ENCODE results near the gene KRT10.
"Not testable (repeated sequence)": the region's sequence is repeated elsewhere in the genome, so short reads cannot be mapped to it uniquely, and the experiment has no call there.

The KRT10 gene

DNA sequence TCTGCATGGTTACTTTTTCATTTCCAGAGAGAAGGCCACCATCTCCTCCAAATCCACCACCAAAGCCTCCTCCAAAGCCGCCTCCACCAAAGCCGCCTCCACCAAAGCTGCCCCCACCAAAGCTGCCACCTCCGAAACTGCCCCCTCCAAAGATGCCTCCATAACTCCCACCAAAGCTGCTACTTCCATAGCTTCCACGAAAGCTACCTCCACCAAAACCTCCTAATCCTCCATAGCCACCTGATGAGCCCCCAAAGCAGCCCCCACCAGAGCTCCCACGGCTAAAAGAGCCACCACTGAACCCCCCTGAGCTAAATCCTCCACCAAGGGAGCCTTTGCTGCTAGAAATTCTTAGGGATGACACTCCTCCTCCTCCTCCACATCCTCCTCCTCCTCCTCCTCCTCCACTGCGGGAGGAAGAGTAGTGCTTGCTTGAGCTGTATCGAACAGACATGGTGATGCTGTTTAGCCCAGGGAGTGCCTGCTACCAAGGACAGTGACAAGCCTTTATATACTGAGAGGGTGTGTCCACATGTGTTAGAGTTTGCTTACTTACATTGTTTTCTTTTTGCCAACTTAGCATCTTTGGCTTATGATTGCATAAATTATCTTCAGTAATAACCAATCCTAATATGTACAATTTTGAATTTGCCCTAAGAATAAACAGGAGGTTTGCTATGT, at the start of gene KRT10:
Gene KRT10, minus strand, starts transcription at position 483 of the 681 bp plus-strand sequence. Its CDS starts 29 bp downstream, at position 454.
- Histone ChIP-seq H3K9ac (ENCODE audit: low read depth, low read length) (no peak within 1 kb of the TSS), H3K9me3 (ENCODE audit: control insufficient read depth, insufficient read depth, low read length) (no peaks in the 10 kb centered on the region), H3K27ac (ENCODE audit: low read depth, low read length) (no peak within 1 kb of the TSS)

DNA sequence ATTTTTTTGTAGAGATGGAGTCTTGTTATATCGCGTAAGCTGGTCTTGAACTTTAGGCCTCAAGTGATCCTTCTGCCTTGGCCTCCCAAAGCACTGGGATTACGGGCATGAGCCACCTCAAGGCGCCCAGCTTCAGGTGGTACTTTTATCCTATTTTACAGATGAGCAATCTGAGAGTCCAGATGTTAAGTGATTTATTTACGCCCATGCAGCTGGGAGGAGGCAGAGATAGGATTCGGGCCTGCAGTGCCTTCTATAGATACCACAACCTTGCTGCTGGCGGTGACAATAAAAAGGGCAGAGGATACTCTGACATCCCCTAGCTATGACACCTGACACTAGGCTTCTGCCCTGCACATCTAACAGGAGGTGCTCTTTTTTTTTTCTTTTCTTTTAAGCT, 48.9 kb upstream of the KRT10 start:
- no peaks in the 10 kb centered on the region for H3K36me3 ChIP-seq (ENCODE audit: control insufficient read depth, insufficient read depth, low read length)
- H3K9ac ChIP-seq (ENCODE audit: low read depth, low read length): no peak overlapping the region
- H3K4me3 ChIP-seq (ENCODE audit: low read depth, low read length): no peak overlapping the region
- H3K4me1 ChIP-seq (ENCODE audit: control insufficient read depth, insufficient read depth, low read length): peaks cover 21% of the 10 kb centered on the region
- H3K27ac ChIP-seq (ENCODE audit: low read depth, low read length): no peak overlapping the region
- no peaks in the 10 kb centered on the region for H3K27me3 ChIP-seq (ENCODE audit: control insufficient read depth, insufficient read depth, low read length)
- no peaks in the 10 kb centered on the region for H3K9me3 ChIP-seq (ENCODE audit: control insufficient read depth, insufficient read depth, low read length)

More for the DNA sequence above, at the start of gene KRT10:
- peaks cover 12% of the 10 kb centered on the region for H3K4me1 ChIP-seq (ENCODE audit: control insufficient read depth, insufficient read depth, low read length)
- no peak within 1 kb of the TSS for H3K4me3 ChIP-seq (ENCODE audit: low read depth, low read length)
- H3K36me3 ChIP-seq (ENCODE audit: control insufficient read depth, insufficient read depth, low read length): peaks cover 5% of the 10 kb centered on the region
- peaks cover 5% of the 10 kb centered on the region; the same call in 1 of the 2 replicates for H3K27me3 ChIP-seq (ENCODE audit: control insufficient read depth, insufficient read depth, low read length)

DNA sequence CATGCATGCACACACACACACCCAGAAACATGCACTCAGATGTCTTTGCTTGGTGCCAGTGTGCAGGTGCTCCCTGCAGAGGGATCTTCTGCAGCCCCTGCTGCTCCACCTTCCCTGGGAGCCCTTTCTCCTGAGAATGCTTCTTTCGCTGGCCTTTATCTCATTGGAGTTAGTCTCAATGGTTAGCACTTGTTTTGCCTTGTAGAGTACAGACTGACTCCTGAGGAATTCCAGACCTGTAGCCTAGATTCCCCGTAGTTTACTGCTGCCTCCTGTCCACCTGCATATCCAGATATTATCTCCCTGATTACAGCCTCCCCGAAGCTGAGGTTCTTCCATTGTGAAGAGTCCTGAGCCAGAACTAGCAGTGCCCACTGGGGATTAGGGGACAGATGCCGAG, 47.7 kb upstream of the KRT10 start:
- Histone ChIP-seq H3K4me3 (ENCODE audit: low read depth, low read length) (no peak overlapping the region), H3K9me3 (ENCODE audit: control insufficient read depth, insufficient read depth, low read length) (no peaks in the 10 kb centered on the region), H3K27me3 (ENCODE audit: control insufficient read depth, insufficient read depth, low read length) (no peaks in the 10 kb centered on the region), H3K27ac (ENCODE audit: low read depth, low read length) (no peak overlapping the region), H3K9ac (ENCODE audit: low read depth, low read length) (no peak overlapping the region), H3K4me1 (ENCODE audit: control insufficient read depth, insufficient read depth, low read length) (peaks cover 21% of the 10 kb centered on the region), H3K36me3 (ENCODE audit: control insufficient read depth, insufficient read depth, low read length) (no peaks in the 10 kb centered on the region)

DNA sequence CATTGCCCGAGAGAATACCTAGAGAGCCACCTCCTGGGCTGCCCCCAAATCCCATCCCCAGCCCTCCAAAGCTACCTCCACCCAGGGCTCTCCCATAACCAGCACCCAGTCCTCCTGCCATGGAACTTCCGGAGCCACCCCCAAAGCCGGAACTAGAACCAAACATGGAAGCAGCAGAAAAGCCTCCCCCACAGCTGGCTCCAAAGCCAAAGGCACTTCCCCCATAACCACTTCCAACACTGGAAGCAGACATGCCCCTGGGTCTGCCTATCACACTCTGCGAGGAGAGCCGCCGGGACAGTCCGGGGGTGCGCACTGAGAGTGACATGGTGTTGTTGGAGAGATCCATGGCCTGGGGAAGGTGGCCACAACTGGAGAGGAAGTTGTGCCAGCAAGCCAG, 44.4 kb upstream of the KRT10 start, which contains the start of gene KRT12:
Gene KRT12, minus strand, starts transcription at position 386 of the 400 bp plus-strand sequence. Its CDS starts 37 bp downstream, at position 349.
- peaks cover 4% of the 10 kb centered on the region; the same call in 1 of the 2 replicates for H3K4me1 ChIP-seq (ENCODE audit: control insufficient read depth, insufficient read depth, low read length)
- no peak within 1 kb of the TSS for H3K9ac ChIP-seq (ENCODE audit: low read depth, low read length)
- no peaks in the 10 kb centered on the region for H3K9me3 ChIP-seq (ENCODE audit: control insufficient read depth, insufficient read depth, low read length)
- no peak within 1 kb of the TSS for H3K27ac ChIP-seq (ENCODE audit: low read depth, low read length)
- H3K27me3 ChIP-seq (ENCODE audit: control insufficient read depth, insufficient read depth, low read length): no peaks in the 10 kb centered on the region
- no peaks in the 10 kb centered on the region for H3K36me3 ChIP-seq (ENCODE audit: control insufficient read depth, insufficient read depth, low read length)
- H3K4me3 ChIP-seq (ENCODE audit: low read depth, low read length): no peak within 1 kb of the TSS

DNA sequence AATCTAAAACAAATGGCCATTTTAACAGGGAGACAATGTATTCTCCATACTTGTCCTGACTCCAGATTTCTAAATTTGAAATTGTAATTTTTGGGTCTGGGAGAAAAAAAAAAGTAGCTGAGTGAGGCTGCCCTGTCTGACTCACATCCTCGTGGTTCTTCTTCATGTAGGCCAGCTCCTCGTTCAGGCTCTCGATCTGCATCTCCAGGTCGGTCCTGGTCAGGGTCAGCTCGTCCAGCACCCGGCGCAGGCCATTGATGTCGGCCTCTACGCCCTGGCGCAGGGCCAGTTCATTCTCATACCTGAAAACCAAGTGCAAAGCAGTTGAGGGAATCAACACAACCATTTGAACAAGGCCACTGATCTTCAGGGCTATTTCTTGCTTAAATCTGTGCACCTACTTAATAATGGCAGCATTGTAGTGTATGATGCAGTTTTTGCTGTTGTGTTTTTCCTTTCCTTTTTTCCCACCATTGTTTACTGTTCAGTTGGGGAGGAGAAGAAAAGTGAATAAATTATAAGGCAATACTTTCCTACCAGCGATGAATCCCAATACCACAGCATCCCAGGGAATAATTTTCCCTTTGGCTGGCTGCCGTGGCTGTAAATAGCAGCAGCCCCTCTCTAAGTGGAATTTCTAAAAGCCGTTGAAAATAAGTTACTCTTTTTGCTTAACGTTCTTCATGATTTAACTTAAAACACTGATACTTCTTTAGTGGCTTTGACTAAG, 42.4 kb upstream of the KRT10 start:
- H3K36me3 ChIP-seq (ENCODE audit: control insufficient read depth, insufficient read depth, low read length): no peaks in the 10 kb centered on the region
- H3K9ac ChIP-seq (ENCODE audit: low read depth, low read length): no peak overlapping the region
- H3K27ac ChIP-seq (ENCODE audit: low read depth, low read length): no peak overlapping the region
- peaks cover 4% of the 10 kb centered on the region; the same call in 1 of the 2 replicates for H3K4me1 ChIP-seq (ENCODE audit: control insufficient read depth, insufficient read depth, low read length)
- no peaks in the 10 kb centered on the region for H3K27me3 ChIP-seq (ENCODE audit: control insufficient read depth, insufficient read depth, low read length)
- H3K4me3 ChIP-seq (ENCODE audit: low read depth, low read length): no peak overlapping the region
- H3K9me3 ChIP-seq (ENCODE audit: control insufficient read depth, insufficient read depth, low read length): no peaks in the 10 kb centered on the region

DNA sequence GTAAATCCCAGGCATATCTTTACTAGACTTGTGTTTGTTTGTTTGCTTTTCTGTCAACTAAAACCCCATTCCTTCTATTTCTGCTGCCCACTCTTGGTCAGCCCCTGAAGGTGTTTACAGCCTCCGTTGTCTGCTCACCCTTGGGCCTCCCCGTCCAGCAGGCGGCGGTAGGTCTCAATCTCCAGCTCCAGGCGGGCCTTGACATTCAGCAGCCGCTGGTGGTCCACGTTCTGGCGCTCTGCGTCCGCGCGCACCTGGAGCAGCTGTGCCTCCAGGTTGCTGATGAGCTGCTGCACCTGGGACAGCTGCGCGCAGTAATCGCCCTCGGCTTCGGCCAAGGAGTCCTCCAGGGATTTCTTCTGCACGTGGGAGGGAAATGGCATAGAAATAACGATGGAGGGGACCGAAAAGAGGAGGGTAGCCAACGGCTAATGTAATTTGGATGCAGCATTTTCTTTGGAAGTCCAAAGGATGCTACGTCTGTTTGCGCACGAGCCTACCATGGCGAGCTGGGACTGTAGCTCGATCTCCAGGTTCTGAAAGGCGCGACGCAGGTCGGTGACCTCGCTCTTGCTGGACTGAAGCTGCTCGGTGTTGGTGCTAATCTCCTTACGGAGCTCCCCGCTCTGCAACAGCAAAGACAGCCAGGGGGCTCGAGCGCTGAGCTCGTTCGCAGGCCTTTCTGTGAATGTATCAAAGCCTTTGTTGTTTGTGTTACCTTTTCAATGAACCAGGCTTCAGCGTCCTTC, 40.7 kb upstream of the KRT10 start:
- H3K9ac ChIP-seq (ENCODE audit: low read depth, low read length): no peak overlapping the region
- no peaks in the 10 kb centered on the region for H3K9me3 ChIP-seq (ENCODE audit: control insufficient read depth, insufficient read depth, low read length)
- H3K27me3 ChIP-seq (ENCODE audit: control insufficient read depth, insufficient read depth, low read length): no peaks in the 10 kb centered on the region
- H3K27ac ChIP-seq (ENCODE audit: low read depth, low read length): no peak overlapping the region
- H3K36me3 ChIP-seq (ENCODE audit: control insufficient read depth, insufficient read depth, low read length): no peaks in the 10 kb centered on the region
- peaks cover 4% of the 10 kb centered on the region; the same call in 1 of the 2 replicates for H3K4me1 ChIP-seq (ENCODE audit: control insufficient read depth, insufficient read depth, low read length)
- H3K4me3 ChIP-seq (ENCODE audit: low read depth, low read length): no peak overlapping the region

DNA sequence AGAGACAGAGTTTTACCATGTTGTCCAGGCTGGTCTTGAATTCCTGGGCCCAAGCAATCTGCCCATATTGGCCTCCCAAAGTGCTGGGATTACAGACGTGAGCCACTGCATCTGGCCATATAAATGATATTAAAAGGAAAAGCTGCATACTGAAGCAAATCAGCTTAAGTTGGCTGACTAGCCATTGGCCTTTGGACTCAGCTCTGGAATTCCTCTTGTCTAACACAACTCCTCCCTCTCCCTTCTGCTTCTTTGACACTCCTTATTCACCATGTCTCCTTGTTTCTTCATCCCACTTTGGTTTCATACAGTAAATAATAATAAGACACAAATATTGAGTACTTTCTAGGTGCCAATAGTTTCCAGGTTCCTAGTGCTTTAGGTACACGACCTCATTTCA, 37.1 kb upstream of the KRT10 start:
- H3K27ac ChIP-seq (ENCODE audit: low read depth, low read length): no peak overlapping the region
- no peaks in the 10 kb centered on the region for H3K36me3 ChIP-seq (ENCODE audit: control insufficient read depth, insufficient read depth, low read length)
- peaks cover 12% of the 10 kb centered on the region for H3K4me1 ChIP-seq (ENCODE audit: control insufficient read depth, insufficient read depth, low read length)
- H3K27me3 ChIP-seq (ENCODE audit: control insufficient read depth, insufficient read depth, low read length): no peaks in the 10 kb centered on the region
- no peak overlapping the region for H3K9ac ChIP-seq (ENCODE audit: low read depth, low read length)
- no peak overlapping the region for H3K4me3 ChIP-seq (ENCODE audit: low read depth, low read length)
- no peaks in the 10 kb centered on the region for H3K9me3 ChIP-seq (ENCODE audit: control insufficient read depth, insufficient read depth, low read length)

DNA sequence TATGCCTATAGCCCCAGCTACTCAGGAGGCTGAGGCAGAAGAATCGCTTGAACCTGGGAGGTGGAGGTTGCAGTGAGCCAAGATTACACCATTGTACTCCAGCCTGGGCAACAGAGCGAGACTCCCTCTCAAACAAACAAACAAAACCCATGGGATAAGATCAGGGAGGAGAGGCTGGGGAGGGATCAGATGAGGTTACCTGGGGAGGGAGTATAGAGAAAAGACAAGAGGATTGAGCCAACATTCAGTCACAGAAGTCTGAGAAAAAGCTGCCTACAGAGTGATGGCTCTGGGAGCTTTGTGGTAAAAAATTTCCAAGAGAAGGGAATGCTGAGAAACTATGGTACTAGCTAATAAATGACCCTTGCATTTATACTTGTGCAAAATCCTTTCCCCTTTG, 36.3 kb upstream of the KRT10 start:
- not testable (repeated sequence) for H3K9ac ChIP-seq (ENCODE audit: low read depth, low read length)

DNA sequence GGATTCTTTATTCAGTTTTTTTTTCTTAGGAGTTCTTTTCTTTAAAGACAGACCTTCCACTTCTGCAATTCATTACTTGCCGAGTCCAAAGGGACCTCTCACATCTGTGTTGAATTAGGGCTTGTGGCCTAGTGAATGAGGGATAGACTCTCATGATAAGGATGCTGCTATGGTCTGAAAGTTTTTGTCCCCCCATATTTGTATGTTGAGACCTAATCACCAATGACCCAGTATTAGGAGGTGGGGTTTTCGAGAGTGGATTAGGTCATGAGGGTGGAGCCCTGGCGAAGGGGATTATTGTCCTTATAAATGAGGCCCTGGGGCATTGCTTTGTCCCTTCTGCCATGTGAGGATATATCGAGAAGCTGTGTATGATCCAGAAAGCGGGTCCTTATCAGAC, 35.1 kb upstream of the KRT10 start:
- Histone ChIP-seq H3K27me3 (ENCODE audit: control insufficient read depth, insufficient read depth, low read length) (no peaks in the 10 kb centered on the region), H3K4me1 (ENCODE audit: control insufficient read depth, insufficient read depth, low read length) (peaks cover 27% of the 10 kb centered on the region), H3K36me3 (ENCODE audit: control insufficient read depth, insufficient read depth, low read length) (no peaks in the 10 kb centered on the region), H3K4me3 (ENCODE audit: low read depth, low read length) (no peak overlapping the region), H3K9ac (ENCODE audit: low read depth, low read length) (no peak overlapping the region), H3K9me3 (ENCODE audit: control insufficient read depth, insufficient read depth, low read length) (no peaks in the 10 kb centered on the region), H3K27ac (ENCODE audit: low read depth, low read length) (no peak overlapping the region)

More for the DNA sequence above, 36.3 kb upstream of the KRT10 start:
- peaks cover 20% of the 10 kb centered on the region for H3K4me1 ChIP-seq (ENCODE audit: control insufficient read depth, insufficient read depth, low read length)
- not testable (repeated sequence) for H3K36me3 ChIP-seq (ENCODE audit: control insufficient read depth, insufficient read depth, low read length); H3K27me3 ChIP-seq (ENCODE audit: control insufficient read depth, insufficient read depth, low read length); H3K9me3 ChIP-seq (ENCODE audit: control insufficient read depth, insufficient read depth, low read length); H3K4me3 ChIP-seq (ENCODE audit: low read depth, low read length); H3K27ac ChIP-seq (ENCODE audit: low read depth, low read length)

DNA sequence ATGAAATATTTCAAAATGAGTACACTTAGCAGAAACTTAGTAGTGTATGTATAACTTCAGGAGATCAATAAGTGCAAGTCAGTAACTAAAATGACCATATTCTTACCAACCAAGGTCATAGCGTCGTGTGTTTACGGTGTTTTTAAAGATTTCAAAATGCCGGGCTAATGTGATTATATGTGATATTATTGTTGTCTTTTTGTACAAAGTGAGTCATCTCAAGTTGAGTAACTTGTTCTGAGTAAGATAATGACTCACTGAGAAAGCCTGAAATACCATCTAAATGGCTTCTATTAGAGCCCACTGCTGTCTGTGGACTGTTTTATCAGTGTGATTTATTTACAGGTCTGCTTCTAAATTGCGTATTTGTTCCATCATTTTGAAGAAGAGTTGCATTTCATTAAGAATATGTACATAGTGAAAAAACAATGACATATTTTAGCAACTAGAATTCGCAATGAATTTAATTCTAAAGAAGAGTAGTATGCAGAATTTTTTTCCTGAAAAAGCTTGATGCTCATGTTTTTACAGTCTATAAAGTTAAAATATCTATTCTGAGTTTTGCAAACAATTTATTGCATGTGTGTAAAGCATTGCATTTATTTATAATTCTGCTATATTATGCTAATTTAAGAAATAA, 31.9 kb upstream of the KRT10 start:
- H3K27me3 ChIP-seq (ENCODE audit: control insufficient read depth, insufficient read depth, low read length): no peaks in the 10 kb centered on the region
- no peaks in the 10 kb centered on the region for H3K36me3 ChIP-seq (ENCODE audit: control insufficient read depth, insufficient read depth, low read length)
- no peak overlapping the region for H3K27ac ChIP-seq (ENCODE audit: low read depth, low read length)
- H3K9me3 ChIP-seq (ENCODE audit: control insufficient read depth, insufficient read depth, low read length): no peaks in the 10 kb centered on the region
- H3K9ac ChIP-seq (ENCODE audit: low read depth, low read length): no peak overlapping the region
- no peak overlapping the region for H3K4me3 ChIP-seq (ENCODE audit: low read depth, low read length)
- H3K4me1 ChIP-seq (ENCODE audit: control insufficient read depth, insufficient read depth, low read length): peaks cover 32% of the 10 kb centered on the region
